Heart left ventricle (tissue), 13 donors: ENCODE results near the gene APOL4.

Source experiments
- POLR2A ChIP-seq, 2 donors: fragments of 450-650 bp; IDR thresholded peaks; one replicate each; pipeline ENCODE4 v1.6.1; 2017; ENCODE audit warnings: antibody characterized with exemption in 2 of 2, mild to moderate bottlenecking in 2 of 2, moderate library complexity in 2 of 2
- TF ChIP-seq, protein P1 (sequence below), 12 donors: fragments of 200-600 bp; sonication (generic) in 4 of 12; IDR thresholded peaks; one replicate each; pipeline versions ENCODE4 v1.5.0 to v1.8.0; 2018 to 2022; ENCODE audit warnings: antibody characterized with exemption in 12 of 12, mild to moderate bottlenecking in 5 of 12
- donor health status: ischemic (EF 13 %, LVEDD 7.1; RV severe dilation, severe dysfunction).
- donor health status: DM: no; HTN: yes; CAD: no.
- donor health status: DM: no; HTN: no; CAD: no.
- donor health status: ischemic (EF 25% LVEDD 6.9; RV normal size, moderate dysfunction).
- donor health status: ischemic (EF 25% LVEDD 5.7; RV mildly dilated, moderate dysfunction).
- donor health status: ischemic (EF 35%, LVEDD 5.7; RV mildly dilated, moderate dysfunction).
- donor health status: nonischemic (EF 11% LVEDD 7.7; RV severe dilation, severe dysfunction).
- donor health status: DM: yes; HTN: yes; CAD: no.
- donor health status: PGD.
- donor health status: ischemic (EF 29% LVEDD 5.4; RV normal size, mild dysfunction).
- donor health status: nonischemic (EF 23%, LVEDD 6.1; RV moderate dilation, normal function).

DNA sequence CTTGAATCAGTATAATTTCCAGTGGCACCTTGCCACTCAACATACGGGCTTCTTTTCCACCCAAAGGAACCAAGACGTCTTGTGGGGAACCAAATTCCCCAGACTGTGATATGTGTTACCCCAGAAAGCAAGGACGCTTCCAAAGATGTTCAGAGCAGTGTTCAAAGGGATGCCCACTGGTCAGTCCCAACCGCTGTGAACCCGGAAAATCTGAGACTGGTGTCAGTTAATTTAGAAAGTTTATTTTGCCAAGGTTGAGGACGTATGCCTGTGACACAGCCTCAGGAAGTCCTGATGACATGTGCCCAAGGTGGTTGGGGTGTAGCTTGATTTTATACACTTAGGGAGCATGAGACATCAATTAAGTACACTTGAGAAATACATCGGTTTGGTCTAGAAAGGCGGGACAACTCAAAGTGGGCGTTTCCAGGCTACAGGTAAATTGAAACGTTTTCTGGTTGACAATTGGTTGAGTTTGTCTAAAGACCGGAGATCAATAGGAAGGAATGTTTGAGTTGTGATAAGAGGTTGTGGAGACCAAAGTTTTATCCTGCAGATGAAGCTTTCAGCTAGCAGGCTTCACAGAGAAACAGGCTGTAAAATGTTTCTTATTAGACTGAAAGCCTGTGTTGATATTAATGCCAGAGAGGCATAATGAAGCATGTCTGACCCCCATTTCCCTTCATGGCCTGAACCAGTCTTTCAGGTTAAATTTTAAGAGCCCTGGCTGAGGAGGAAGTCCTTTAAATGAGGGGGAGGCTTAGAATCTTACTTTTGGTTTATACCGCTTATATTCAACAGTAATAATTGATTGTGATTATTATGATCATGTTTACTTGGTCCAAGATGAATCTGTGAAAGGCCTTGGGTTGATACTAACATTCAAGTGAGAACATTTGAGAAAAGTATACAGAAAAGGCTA is 47.8 kb downstream of the APOL4 start:
- TF ChIP-seq, protein P1, sequence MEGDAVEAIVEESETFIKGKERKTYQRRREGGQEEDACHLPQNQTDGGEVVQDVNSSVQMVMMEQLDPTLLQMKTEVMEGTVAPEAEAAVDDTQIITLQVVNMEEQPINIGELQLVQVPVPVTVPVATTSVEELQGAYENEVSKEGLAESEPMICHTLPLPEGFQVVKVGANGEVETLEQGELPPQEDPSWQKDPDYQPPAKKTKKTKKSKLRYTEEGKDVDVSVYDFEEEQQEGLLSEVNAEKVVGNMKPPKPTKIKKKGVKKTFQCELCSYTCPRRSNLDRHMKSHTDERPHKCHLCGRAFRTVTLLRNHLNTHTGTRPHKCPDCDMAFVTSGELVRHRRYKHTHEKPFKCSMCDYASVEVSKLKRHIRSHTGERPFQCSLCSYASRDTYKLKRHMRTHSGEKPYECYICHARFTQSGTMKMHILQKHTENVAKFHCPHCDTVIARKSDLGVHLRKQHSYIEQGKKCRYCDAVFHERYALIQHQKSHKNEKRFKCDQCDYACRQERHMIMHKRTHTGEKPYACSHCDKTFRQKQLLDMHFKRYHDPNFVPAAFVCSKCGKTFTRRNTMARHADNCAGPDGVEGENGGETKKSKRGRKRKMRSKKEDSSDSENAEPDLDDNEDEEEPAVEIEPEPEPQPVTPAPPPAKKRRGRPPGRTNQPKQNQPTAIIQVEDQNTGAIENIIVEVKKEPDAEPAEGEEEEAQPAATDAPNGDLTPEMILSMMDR (IDR thresholded peaks at IDR 0.05) = no peak
- TF ChIP-seq POLR2A (IDR thresholded peaks at IDR 0.05) = no peak
